NT2/D1 (cell line): ENCODE results near the gene TBX4.
"Not testable (repeated sequence)": the region's sequence is repeated elsewhere in the genome, so short reads cannot be mapped to it uniquely, and the experiment has no call there.

Experiments used
- SUZ12 ChIP-seq: IDR thresholded peaks from 2 replicates; pipeline ENCODE4 v1.6.1; 2011; ENCODE audit not compliant: insufficient read length, insufficient read depth; ENCODE audit errors: extremely low read depth
- YY1 ChIP-seq: IDR thresholded peaks from 2 replicates; pipeline ENCODE4 v1.6.1; 2011; ENCODE audit not compliant: insufficient read length, insufficient read depth
- ZNF274 ChIP-seq: IDR thresholded peaks from 2 replicates; pipeline ENCODE4 v1.6.1; 2011; ENCODE audit warnings: mild to moderate bottlenecking, low read depth, low read length

- not testable (repeated sequence) for TF ChIP-seq YY1, ZNF274, SUZ12
These were observed 10.7 kb upstream of the TBX4 start for GRCh38 chr17:61441507-61441906.
